NAMALWA (cell line): ENCODE data around the gene LIMD2.
"Not testable (repeated sequence)": the region's sequence is repeated elsewhere in the genome, so short reads cannot be mapped to it uniquely, and the experiment has no call there.

ENCODE experiments used
- DNase-seq: peaks from one replicate; pipeline ENCODE4 v3.0.0-alpha.2; 2015; ENCODE audit warnings: low spot score

LIMD2 gene

GRCh38 chr17:63699638-63700527 lies at the start of gene LIMD2:
Gene LIMD2, minus strand, starts transcription at chr17:63700125. Its CDS starts 827 bp downstream, at chr17:63699298.
- DNase-seq: peak; percentile 65

GRCh38 chr17:63741408-63742173 lies 41.7 kb upstream of the LIMD2 start, which contains the start of gene STRADA:
Gene STRADA, minus strand, starts transcription at chr17:63741799. Its CDS starts 13,430 bp downstream, at chr17:63728369.
- DNase-seq: peak; percentile 98

DNA sequence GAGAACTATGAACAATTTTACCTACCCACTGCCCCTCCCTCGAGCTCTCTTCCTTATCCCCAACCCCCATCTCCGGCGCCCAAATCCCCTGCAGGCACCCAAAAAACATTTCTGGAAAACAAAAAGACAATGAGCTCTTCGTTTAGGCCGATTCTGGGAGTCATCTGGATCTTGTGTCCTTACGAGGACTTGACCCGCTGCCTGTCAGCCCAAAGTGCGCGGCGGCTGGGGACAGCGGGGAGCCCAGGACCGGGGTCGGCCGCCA lies 41.1 kb upstream of the LIMD2 start:
- DNase-seq: no peak

- peak; percentile 57 for DNase-seq
These were observed 40.7 kb upstream of the LIMD2 start for GRCh38 chr17:63740464-63741142.

DNA sequence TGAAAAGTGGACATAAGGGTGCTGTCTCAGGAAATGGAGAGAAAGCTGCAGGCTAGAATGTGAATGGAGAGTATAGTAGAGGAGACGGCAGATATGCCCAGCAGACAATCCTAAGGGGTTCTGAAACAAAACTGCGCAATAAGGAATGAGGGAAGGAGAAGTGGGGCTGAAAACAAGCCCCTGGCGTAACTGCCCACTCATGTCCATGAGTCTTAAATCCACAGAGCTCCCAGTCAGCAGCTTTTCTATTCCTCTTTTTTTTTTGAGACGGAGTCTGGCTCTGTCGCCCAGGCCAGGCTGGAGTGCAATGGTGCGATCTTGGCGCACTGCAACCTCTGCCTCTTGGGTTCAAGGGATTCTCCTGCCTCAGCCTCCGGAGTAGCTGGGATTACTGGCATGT lies 35.8 kb upstream of the LIMD2 start:
- DNase-seq: no peak

GRCh38 chr17:63722403-63722802 lies 22.5 kb upstream of the LIMD2 start:
- no peak for DNase-seq

DNA sequence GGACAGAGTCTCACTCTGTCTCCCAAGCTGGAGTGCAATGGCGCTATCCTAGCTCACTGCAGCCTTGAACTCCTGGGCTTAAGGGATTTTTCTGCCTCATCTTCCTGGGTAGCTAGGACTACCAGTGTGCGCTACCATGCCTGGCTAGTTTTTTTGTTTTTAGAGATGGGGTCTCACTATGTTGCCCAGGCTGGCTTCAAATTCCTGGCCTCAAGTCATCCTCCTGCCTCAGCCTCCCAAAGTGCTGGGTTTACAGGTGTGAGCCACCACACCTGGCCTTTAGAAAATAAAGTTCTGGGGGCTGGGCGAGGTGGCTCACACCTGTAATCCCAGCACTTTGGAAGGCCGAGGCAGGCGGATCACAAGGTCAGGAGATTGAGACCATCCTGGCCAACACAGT lies 20.3 kb upstream of the LIMD2 start:
- DNase-seq: not testable (repeated sequence)

DNA sequence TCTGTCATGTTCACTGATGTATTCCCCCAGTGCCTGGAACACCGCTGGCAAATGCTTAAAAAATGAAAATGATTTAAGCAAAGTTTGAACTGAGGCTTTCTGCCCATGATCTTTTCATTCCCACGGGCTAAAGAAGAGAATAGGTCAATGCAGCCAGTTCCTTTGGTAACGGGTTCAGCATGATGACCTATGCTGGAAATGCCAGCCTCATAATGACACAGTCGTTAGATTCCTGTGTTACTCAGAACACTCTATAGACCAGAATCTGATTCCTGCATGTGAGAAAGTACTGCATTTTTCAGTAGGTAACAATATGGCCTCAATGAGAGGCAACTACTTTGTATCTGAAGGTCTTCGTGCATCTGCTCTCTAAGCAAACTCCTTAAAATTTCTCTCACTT lies 19.1 kb upstream of the LIMD2 start:
- no peak for DNase-seq

GRCh38 chr17:63716426-63716825 lies 16.5 kb upstream of the LIMD2 start:
- no peak for DNase-seq

DNA sequence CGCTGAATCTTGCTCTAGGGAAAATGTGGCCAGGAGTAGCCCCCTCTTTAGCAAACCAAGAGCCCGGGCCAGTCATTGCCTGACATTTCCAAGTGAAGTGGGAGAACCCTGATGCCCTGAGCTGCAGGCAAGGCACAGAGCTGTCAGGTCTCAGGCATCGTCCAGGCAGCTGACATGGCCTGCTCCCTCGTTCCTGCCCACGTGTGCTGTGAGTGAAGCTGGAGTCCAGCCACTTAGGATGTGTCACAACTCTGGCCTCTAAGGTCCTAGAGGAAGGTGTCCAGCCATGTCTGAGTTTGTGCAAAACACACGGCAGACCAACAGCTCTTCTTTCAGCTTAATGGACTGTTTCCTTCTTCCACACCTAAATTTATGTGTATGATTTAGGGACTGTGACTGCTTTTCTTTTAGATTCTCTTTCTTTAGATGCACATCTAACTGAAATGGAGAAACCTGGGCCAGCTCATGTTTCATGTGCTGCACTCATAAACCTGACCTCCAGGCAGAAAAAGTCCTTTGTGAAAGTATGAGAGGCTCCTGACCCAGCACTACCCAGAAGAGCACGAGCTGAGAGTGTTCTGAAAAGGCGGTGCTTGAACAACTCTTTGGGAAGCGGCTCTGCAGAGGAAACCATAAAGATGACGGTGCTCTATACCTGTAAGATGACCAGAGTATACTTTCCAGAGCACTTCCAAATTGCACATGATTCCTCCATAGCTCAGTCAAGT lies 14.8 kb upstream of the LIMD2 start:
- DNase-seq: no peak

GRCh38 chr17:63709110-63709509 lies 9.2 kb upstream of the LIMD2 start:
- DNase-seq: no peak

GRCh38 chr17:63707151-63707550 lies 7.2 kb upstream of the LIMD2 start:
- DNase-seq: no peak

- DNase-seq: no peak
These were observed 6.6 kb upstream of the LIMD2 start for GRCh38 chr17:63706336-63707082.

DNA sequence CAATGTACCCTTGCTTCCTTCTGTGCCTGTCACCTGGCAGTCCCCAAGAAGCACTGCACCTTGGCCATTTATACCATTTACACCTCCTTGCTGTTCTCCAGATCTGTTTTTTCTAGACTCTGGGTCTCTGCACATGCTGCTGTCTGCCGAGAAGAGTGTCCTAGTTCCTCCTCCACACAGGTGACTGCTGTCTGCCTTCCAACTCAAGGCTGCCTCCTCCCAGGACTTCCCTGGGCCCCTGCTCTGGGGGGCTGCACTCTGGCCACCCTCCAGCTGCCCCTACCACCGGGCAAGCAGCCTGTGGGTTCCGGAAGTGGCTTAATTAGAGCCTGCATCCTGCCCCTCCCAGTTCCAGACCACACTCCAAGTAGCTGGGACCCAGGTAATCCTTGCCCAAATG lies 5.7 kb upstream of the LIMD2 start:
- no peak for DNase-seq

- DNase-seq: no peak
These were observed 4.9 kb upstream of the LIMD2 start for GRCh38 chr17:63704836-63705235.

DNA sequence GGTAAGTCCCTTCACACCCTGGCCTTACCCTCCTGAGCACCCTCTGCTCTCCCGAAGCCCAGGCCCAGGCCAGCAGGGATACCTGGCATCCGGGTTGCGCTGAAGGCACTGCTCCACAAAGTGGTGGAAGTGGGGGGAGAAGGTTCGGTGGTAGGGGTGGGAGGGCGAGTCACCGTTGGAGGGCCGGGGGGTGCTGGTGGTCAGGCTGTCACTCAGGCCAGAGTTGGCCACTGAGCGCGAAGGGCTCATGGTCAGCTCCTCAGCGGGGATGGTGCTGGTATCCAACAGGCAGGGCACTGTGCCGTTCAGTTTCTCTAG lies 4.3 kb upstream of the LIMD2 start:
- no peak for DNase-seq

DNA sequence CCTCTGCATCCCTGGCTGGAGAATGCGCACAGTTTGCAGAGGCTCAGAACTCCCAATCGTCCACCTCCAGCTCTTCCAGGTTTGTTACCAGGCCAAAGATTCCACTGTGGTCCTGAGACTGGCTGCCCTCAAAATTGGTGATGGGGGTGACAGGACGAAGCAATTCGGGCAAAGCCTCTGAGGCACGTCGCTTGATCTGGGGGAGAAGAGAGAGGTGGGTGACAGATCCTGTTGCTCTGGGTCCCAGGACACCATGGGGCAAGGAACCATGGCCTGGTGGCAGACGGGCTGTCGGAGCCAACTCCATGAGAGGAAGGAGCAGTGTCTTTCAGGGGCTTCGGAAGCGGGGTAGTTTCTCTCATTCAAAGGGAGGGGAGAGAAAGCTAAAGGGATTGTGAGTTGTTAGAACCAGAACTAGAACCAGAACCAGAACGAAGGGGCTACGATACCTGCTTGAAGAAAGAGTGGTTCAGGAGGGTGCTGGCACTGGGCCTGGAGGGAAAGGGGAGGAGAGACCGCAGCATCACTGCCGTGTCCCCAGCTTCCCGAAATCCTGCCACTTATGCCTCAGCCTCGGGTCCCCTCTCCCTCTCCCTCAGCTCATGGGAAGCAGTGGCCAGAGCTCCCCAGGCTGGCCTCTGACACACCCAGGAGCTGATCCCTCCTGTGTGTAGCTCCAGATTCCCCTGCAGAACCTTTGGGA lies 3.8 kb upstream of the LIMD2 start:
- DNase-seq: no peak

DNA sequence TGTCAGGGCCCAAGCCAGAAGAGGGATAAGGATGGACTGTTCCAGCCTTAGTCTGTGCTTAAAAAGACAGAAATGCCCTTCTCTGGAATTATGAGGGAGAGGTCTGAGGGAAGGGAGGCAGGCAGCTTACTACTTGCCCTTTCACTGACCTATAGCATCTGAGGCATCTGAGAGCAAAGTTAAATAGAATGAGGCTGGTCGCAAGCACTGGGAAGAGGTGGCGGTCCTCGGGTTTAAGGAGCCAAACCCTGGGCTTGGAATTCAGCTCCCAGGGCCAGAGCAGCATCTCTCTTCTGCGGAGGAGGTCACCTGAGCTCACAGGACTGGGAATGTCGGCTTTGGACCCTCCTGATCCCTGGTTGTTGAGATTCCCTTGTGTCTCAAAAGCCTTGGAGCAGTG lies 3.1 kb upstream of the LIMD2 start:
- DNase-seq: no peak

- no peak for DNase-seq
These were observed 2.7 kb upstream of the LIMD2 start for GRCh38 chr17:63702721-63703015.

- peak; percentile 76 for DNase-seq
These were observed 2.2 kb upstream of the LIMD2 start for GRCh38 chr17:63701868-63702720.
